HG03378 (cell line): Measurements from ENCODE around the gene NUP133.
"Not testable (repeated sequence)": the region's sequence is repeated elsewhere in the genome, so short reads cannot be mapped to it uniquely, and the experiment has no call there.

Source experiments
- ATAC-seq: cut with Tn5 transposase; IDR thresholded peaks from one replicate; pipeline ENCODE4 v1.9.1; 2021; ENCODE audit warnings: mild to moderate bottlenecking, moderate library complexity; ENCODE audit not compliant: unreplicated experiment

NUP133 gene

DNA sequence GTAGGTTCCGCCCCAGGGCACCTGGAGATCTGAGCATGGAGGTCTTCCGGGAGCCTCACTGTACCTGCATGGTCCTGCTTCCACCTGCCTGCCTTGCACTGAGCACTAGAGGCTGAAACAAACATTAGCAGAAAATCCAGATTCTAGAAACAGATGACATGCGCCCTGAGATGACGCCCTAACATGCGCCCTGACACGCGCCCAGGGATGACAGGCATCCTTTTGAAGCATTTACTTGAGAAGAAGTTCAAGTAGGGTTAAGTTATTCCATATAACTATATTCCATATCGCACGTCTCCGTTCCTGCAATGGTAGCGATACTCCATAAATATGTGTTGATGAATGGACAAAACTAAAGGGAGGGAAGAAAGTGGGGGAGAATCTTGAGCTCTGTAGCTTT, 87.9 kb downstream of the NUP133 start:
- no peak for ATAC-seq

GRCh38 chr1:229418586-229418985, 89.6 kb downstream of the NUP133 start:
- not testable (repeated sequence) for ATAC-seq

DNA sequence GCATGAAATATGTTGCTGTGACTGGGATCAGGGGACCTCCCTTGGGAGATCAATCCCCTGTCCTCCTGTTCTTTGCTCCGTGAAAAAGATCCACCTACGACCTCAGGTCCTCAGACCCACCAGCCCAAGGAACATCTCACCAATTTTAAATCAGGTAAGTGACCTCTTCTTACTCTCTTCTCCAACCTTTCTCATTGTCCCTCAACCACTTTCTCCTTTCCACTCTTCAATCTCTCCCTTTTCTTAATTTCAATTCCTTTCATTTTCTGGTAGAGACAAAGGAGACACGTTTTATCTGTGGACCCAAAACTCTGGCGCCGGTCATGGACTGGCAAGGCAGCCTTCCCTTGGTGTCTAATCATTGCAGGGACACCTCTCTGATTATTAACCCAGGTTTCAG, 95.3 kb downstream of the NUP133 start:
- not testable (repeated sequence) for ATAC-seq

DNA sequence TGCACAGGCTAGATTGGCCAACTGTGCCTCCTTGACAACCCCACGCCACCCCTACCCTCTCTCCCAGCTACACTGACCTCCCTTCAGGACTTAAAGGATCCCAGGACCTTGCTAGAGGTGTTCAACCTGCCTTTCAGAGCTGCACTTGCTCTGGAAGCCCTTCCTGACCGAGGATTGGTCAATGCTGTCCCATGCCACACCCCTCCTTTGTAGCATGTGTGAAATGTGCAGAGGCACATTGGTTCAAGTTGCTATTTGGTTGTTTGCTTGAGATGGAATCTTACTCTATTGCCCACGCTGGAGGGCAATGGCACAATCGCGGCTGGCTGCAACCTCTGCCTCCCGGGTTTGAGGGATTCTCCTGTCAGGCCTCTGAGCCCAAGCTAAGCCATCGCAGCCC, 96.1 kb downstream of the NUP133 start:
- no peak for ATAC-seq

DNA sequence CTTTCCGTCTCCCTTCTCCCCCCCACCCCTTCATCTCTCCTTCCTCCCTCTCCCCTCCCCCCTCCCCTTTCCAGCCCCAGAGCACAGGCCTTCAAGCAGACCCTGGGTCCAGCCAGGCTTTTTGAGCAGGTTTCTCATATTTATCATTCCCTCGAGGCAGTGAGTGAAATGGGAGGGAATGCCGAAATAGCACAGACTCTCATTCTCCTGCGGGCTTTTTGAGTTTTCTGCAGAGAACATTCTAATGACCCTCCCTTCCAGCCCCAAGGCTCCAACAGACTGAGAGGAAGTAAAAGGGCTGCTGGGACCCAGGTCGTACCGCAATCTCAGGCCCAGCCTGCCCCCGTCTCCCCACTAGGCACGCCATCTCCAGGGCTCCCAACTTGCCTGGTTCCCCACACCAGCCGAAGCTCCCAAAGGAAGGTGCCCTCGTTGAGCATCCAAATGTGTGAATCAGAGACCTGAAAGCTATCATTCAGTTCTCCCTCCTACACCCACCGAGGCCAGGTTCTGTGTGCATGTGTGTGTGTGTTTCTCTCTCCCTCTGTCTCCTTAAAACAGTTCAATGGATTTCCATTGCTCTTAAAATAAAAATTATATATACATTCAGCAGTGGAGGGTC, 96.6 kb downstream of the NUP133 start:
- no peak for ATAC-seq

- ATAC-seq: no peak
Measured at GRCh38 chr1:229410692-229411433, 97.3 kb downstream of the NUP133 start.

DNA sequence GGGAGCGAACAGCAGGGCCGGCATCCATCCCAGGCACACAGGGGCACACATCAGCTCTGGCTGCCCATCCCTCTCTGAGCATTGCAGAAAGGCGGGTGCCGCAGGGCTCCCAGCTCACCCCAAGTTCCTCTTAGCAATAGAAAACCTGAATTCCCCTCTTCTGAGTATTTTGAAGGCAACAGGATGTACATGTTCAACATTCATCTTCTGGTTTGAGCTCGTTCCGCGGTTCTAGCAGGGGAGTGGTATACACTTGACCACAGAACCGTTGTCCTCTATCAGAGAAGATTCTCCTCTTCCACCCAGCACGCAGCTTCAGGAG, 97.8 kb downstream of the NUP133 start:
- ATAC-seq: no peak

DNA sequence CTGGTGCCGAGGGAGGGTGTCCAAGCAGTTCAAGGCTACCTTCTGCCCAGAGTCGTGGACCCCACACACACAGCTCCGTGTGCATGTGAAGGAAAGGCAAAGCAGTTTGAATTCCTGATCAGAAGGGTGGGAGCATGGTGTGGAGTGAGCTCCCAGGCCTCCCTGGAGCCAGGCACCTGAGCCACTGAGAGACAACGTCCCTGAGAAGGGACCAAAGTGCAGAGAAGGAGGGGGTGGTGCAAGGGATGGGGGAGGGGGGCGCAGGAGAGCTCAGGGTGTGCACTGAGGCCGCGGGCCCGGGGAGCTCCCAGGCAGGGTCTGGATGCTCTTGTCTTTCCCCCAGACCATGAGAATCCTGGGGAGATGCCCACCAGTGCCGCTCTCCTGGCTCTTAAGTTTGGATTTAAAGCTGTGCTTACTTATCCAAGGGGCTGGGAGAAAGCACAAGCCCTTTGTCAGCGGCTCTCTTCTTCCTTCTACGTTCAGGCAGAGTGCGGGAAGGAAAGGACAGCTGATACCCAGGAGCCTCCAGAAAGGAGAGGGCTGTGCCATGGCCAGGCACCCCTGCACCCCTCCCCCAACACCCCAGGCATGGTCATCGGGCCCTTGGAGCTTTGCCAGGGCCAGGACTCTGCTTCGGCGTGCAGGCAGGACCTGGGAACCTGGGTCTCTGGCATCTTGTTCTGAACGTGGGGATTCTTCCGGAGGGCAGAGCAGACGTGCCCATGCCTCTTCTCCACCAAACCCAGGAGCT, 98.3 kb downstream of the NUP133 start:
- no peak for ATAC-seq

- no peak for ATAC-seq
Measured at GRCh38 chr1:229408458-229409037, 99.6 kb downstream of the NUP133 start.

- ATAC-seq: no peak
Measured at GRCh38 chr1:229407206-229408026, 100.7 kb downstream of the NUP133 start.

DNA sequence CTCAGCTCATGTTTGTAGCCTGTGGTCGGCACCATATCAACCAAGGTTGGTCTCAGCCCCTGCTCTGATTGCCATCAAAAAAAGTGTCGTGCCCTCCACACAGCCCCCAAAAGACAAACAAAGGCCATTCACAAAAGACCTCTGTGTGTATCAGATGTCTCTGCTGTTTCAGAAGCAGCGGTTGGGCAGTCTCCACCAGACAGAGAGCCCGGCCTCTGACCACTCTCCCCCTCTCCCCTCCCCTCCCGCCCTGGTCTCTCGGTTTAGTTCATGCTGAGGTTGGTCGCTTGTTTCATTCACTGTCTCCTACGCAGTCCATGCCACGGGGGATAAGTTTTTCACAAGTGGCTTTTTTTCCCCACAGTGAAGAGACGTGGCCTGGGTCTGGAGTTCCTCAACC, 101.3 kb downstream of the NUP133 start:
- ATAC-seq: no peak

DNA sequence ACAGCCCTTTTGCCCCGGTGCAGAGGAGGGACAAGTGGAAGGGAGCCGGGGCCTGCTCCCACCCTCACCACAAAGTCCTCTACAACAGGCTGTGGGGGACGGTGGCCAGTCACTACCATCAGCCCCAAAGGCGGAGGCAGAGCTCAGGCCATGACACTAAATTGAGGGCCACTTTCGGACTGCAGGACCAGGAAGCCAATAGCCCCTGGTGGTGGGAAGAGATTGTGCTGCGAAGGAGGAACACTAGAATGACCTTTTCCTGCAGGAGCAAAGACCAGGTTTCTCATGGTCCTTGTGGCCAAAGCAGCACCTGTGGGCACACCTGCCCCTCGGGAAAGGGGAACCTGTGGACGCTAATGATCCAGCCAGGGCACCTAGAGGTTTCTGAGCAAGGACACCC, 104.6 kb downstream of the NUP133 start:
- no peak for ATAC-seq

GRCh38 chr1:229402993-229403392, 105.1 kb downstream of the NUP133 start:
- ATAC-seq: no peak

DNA sequence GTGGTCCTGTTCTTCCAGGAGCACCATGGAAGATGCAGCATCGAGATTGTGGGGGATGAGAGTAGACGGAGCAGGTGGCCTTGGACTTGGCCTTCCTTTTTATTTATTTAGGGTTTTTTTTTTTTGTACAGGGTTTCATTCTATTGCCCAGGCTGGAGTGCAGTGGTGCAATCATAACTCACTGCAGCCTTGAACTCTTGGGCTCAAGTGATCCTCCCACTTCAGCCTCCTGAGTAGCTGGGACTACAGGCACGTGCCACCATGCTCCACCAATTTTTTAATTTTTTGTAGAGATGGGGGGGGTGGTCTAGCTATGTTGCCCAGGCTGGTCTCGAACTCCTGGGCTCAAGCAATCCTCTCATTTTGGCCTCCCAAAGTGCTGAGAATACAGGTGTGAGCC, 105.8 kb downstream of the NUP133 start:
- ATAC-seq: not testable (repeated sequence)

GRCh38 chr1:229397762-229398161, 110.4 kb downstream of the NUP133 start:
- ATAC-seq: no peak

DNA sequence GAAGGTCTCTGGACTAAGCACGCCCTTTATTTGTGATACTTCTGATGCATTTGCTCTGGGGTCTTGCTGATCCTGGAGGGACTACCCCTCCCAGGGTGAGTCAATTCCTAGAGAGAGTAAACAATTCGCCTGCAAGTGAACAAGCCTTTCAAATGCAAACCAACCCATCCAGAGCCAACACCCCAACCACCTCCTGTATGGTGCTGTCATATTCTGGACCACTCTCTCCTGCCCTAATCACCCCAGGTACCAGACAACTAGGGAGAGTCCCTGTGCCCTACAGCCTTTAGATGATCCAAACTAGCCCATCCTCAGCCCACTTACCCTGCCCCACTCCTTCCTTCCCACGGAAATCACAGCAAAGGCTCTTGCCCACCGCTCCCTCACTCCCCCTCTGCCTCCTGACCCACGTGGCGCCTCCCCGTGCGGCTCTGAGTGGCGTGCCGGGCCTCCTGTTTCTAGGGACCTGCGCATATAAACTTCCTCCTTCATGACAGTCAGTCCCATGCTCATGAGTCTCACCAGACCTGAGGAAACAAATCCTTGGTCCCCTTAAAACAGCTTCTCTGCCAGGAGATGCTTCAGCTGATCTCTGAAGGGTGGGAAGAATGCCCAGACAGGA, 111.4 kb downstream of the NUP133 start:
- ATAC-seq: no peak

DNA sequence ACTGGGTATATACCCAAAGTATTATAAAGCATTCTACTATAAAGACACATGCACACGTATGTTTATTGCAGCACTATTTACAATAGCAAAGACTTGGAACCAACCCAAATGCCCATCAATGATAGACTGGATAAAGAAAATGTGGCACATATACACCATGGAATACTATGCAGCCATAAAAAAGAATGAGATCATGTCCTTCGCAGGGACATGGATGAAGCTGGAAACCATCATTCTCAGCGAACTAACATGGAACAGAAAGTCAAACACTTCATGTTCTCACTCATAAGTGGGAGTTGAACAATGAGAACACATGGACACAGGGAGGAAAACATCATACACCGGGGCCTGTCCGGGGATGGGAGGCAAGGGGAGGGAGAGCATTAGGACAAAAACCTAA, 113.6 kb downstream of the NUP133 start:
- ATAC-seq: not testable (repeated sequence)

GRCh38 chr1:229392936-229393335, 115.2 kb downstream of the NUP133 start:
- ATAC-seq: no peak
